GM12878 (cell line): ENCODE results near the gene GARIN5B. TPM values are rescaled to one million over a fixed set of nuclear protein-coding genes. Genes with fewer than 3 reads are reported as not detected.
A peak's percentile ranks its signal among the peaks of the same experiment; 100 is the strongest.

ENCODE experiments used
- ATAC-seq: fragments of 200-7000 bp; cut with Tn5 transposase; 3 replicates; pipeline ENCODE4 v1.9.1; 2020; ENCODE audit warnings: mild to moderate bottlenecking, moderate library complexity
- BruUV-seq: library from RNA; stranded (reverse); fragments of 400-500 nt; replicated peaks from 2 replicates; lab custom pipeline; 2021; lab: Mats Ljungman, UMichigan
- CTCF ChIA-PET: fragments of 300-600 bp; sonication (Branson Sonifier 250); formaldehyde crosslinking; extraction: SDS; loops from one replicate; lab custom pipeline; 2021; ENCODE audit warnings: inconsistent platforms; lab: Yijun Ruan, JAX
- POLR2A ChIA-PET: fragments of 350-600 bp; formaldehyde crosslinking; extraction: SDS; loops from one replicate; lab custom pipeline; 2021; ENCODE audit warnings: inconsistent platforms; lab: Charles Lee
- RAD21 ChIA-PET: fragments of 300-600 bp; sonication (Branson Sonifier 250); formaldehyde crosslinking; loops from one replicate; lab custom pipeline; 2023; ENCODE audit warnings: antibody characterized with exemption; ENCODE audit not compliant: unreplicated experiment; lab: Charles Lee
- SMC1A ChIA-PET: fragments of 300-600 bp; sonication (Branson Sonifier 250); formaldehyde crosslinking; loops from one replicate; lab custom pipeline; 2023; ENCODE audit not compliant: unreplicated experiment, uncharacterized antibody; lab: Charles Lee
- DNase-seq: peaks from one replicate; pipeline ENCODE4 v3.0.0-alpha.2; 2011; ENCODE audit warnings: low read depth, low spot score
- FAIRE-seq: peaks from 3 replicates; lab custom pipeline; 2011; peaks lifted over from hg19 to GRCh38; lab: Jason Lieb, UNC
- H2AFZ ChIP-seq: 2 replicates; pipeline ENCODE4 v1.6.0; 2011; ENCODE audit warnings: low read depth, low read length, control low read depth; ENCODE audit not compliant: control insufficient read depth
- H3K27ac ChIP-seq: 2 replicates; pipeline ENCODE4 v1.5.1; 2011; ENCODE audit warnings: control low read depth; ENCODE audit not compliant: control insufficient read depth, insufficient read depth
- H3K27me3 ChIP-seq, 2 experiments: replicated peaks in 1 of 2; 2 replicates each; pipeline versions ENCODE4 v1.6.0 to v1.6.1; 2011; ENCODE audit warnings: low read length in 1 of 2; ENCODE audit not compliant: control insufficient read depth in 2 of 2, insufficient read depth in 2 of 2
- H3K36me3 ChIP-seq, 2 experiments: 2 replicates each; pipeline ENCODE4 v1.5.1; 2011; ENCODE audit warnings: low read length in 1 of 2; ENCODE audit not compliant: control insufficient read depth in 2 of 2, insufficient read depth in 2 of 2
- H3K4me1 ChIP-seq: 2 replicates; pipeline ENCODE4 v1.6.1; 2011; ENCODE audit warnings: mild to moderate bottlenecking, low read length, moderate library complexity, mixed read lengths; ENCODE audit not compliant: control insufficient read depth, insufficient read depth
- H3K4me2 ChIP-seq: 2 replicates; pipeline ENCODE4 v1.6.0; 2011; ENCODE audit warnings: control low read depth; ENCODE audit not compliant: control insufficient read depth, insufficient read depth
- H3K4me3 ChIP-seq: fragments of 200-600 bp; sonication (generic); 2 replicates; pipeline ENCODE4 v1.5.1; 2016
- H3K79me2 ChIP-seq: 2 replicates; pipeline ENCODE4 v1.6.0; 2011; ENCODE audit warnings: low read length; ENCODE audit not compliant: control insufficient read depth, insufficient read depth
- H3K9ac ChIP-seq: 2 replicates; pipeline ENCODE4 v1.8.0; 2011; ENCODE audit warnings: low read length, control low read depth, mixed read lengths; ENCODE audit not compliant: control insufficient read depth, insufficient read depth
- H3K9me3 ChIP-seq: replicated peaks from 3 replicates; pipeline ENCODE4 v1.5.1; 2011; ENCODE audit warnings: mild to moderate bottlenecking, low read length; ENCODE audit not compliant: control insufficient read depth, insufficient read depth
- H4K20me1 ChIP-seq: 2 replicates; pipeline ENCODE4 v1.6.0; 2011; ENCODE audit not compliant: control insufficient read depth, insufficient read depth
- CREB1 ChIP-seq: IDR thresholded peaks from 2 replicates; pipeline ENCODE4 v1.6.1; 2012; ENCODE audit warnings: low read depth, mild to moderate bottlenecking, inconsistent platforms
- POLR2A ChIP-seq: IDR thresholded peaks from 2 replicates; pipeline ENCODE4 v1.6.1; 2011; ENCODE audit warnings: low read depth, mild to moderate bottlenecking, low read length
- POLR2AphosphoS5 ChIP-seq: IDR thresholded peaks from 2 replicates; pipeline ENCODE4 v1.6.1; 2011; ENCODE audit warnings: mild to moderate bottlenecking, low read length, inconsistent platforms
- TCF3 ChIP-seq: IDR thresholded peaks from 2 replicates; pipeline ENCODE4 v1.6.1; 2012; ENCODE audit warnings: low read depth, mild to moderate bottlenecking, low read length, borderline replicate concordance; ENCODE audit not compliant: insufficient read depth
- WGBS: methylation state at CpG from one replicate; pipeline ENCODE4 v1.1.6; 2016; ENCODE audit warnings: low lambda C conversion rate; ENCODE audit not compliant: insufficient replicate concordance, insufficient coverage; ENCODE audit errors: missing lambda C conversion rate; 5-methylcytosine and 5-hydroxymethylcytosine counted together
- in situ Hi-C: fragments of 300-500 bp; cut with MboI; formaldehyde crosslinking; loops from 9 replicates; pipeline ENCODE4 v1.14.3; 2018; ENCODE audit warnings: mixed read lengths
- intact Hi-C: fragments of 100-400 bp; cut with micrococcal nuclease; formaldehyde crosslinking; loops from one replicate; pipeline ENCODE4 v1.14.2; 2022; ENCODE audit not compliant: unreplicated experiment
- polyA plus RNA-seq, 11 experiments: library from polyadenylated mRNA; depleted of rRNA in 4 of 11; unstranded in 6 of 11; stranded (reverse) in 5 of 11; fragments of >200 nt; fragmentation: Nextera tagmentation in 4 of 11; fragmentation: Illumina TruSeq in 1 of 11; extraction: Ambion mirVana in 4 of 11; extraction: Trizol in 1 of 11; gene quantifications; 1 replicate in 1 of 11; 2 replicates in 10 of 11; pipeline versions ENCODE4 v1.2.1 to v1.2.3, GENCODE V29; 2011 to 2016; ENCODE audit warnings: inconsistent platforms in 2 of 11, missing spikeins in 2 of 11, low read depth in 1 of 11
- total RNA-seq, 4 experiments: library from RNA; depleted of rRNA in 3 of 4; stranded (reverse); fragments of >200 nt in 3 of 4; fragmentation: Illumina TruSeq in 1 of 4; extraction: Trizol in 1 of 4; gene quantifications; 2 replicates each; pipeline versions ENCODE4 v1.2.1 to v1.2.3, GENCODE V29; 2013 to 2021
- TF ChIP-seq, protein P1 (sequence below): fragments of 450-650 bp; IDR thresholded peaks from 2 replicates; pipeline ENCODE4 v1.6.1; 2016; ENCODE audit warnings: mild to moderate bottlenecking, moderate library complexity, borderline replicate concordance

Gene GARIN5B
- total and polyA plus RNA-seq, 10 of the 15 experiments (the other 5 are each of a cell fraction or from before 2014, with no cell fraction given) = not detected

GRCh38 chr19:55405638-55406037 lies 42.6 kb upstream of the GARIN5B start:
- peaks cover 14 to 26% of the 10 kb centered on the region in 2 experiments; a peak in 3 of 4 replicates for H3K36me3 ChIP-seq
- no TSS peak for BruUV-seq
- no peaks in the 10 kb centered on the region for H3K27me3 ChIP-seq
- 58% methylated on average over 5 of the region's 5 CpGs for WGBS
- H3K79me2 ChIP-seq = peaks cover 41% of the 10 kb centered on the region
- H4K20me1 ChIP-seq = peaks cover 3% of the 10 kb centered on the region
- intact Hi-C loops (no loop called here), in situ Hi-C loops (no loop called here)
- SMC1A ChIA-PET = interaction anchor here (1.0 kb wide), 1 partner anchor 21 kb away, joined by 3 read pairs; the partner anchor contains the start of gene TMEM238
- CTCF ChIA-PET = interaction anchor here (0.7 to 1.5 kb wide), 2 partner anchors 22 to 103 kb away, joined by 3 to 8 read pairs; no protein-coding TSS in a partner anchor
- peak overlapping the region; percentile 95 for H3K4me2 ChIP-seq
- no peak for FAIRE-seq
- RAD21 ChIA-PET = interaction anchor here (0.7 to 2.3 kb wide), 2 partner anchors 15 to 104 kb away, joined by 3 to 6 read pairs; no protein-coding TSS in a partner anchor
- H3K9me3 ChIP-seq = peaks cover 5% of the 10 kb centered on the region; the same call in 1 of the 3 replicates
- peak overlapping the region; percentile 93 for H3K4me3 ChIP-seq
- peak overlapping the region; percentile 93 for H3K9ac ChIP-seq
- peaks cover 20% of the 10 kb centered on the region for H3K4me1 ChIP-seq
- TF ChIP-seq CREB1 = no peak
- no peak for TF ChIP-seq TCF3
- TF ChIP-seq POLR2AphosphoS5 = peak; percentile 31; the same call in 1 of the 2 replicates
- no peak for ATAC-seq
- H2AFZ ChIP-seq = no peak overlapping the region
- POLR2A ChIA-PET = interaction anchor here (0.6 to 3.2 kb wide), 6 partner anchors 16 to 146 kb away, joined by 3 to 21 read pairs (median 6); partner anchors contain the start of genes KMT5C and TMEM238
- DNase-seq = no peak
- H3K27ac ChIP-seq = no peak overlapping the region

GRCh38 chr19:55402509-55402908 lies 39.4 kb upstream of the GARIN5B start:
- in situ Hi-C loops = no loop called here
- RAD21 ChIA-PET = no interaction called here
- no TSS peak for BruUV-seq
- FAIRE-seq = no peak
- peaks cover 40% of the 10 kb centered on the region for H3K79me2 ChIP-seq
- TF ChIP-seq POLR2AphosphoS5 (peak; percentile 36; the same call in 1 of the 2 replicates), POLR2A (peak; percentile 39; the same call in 1 of the 2 replicates)
- TF ChIP-seq, protein P1, sequence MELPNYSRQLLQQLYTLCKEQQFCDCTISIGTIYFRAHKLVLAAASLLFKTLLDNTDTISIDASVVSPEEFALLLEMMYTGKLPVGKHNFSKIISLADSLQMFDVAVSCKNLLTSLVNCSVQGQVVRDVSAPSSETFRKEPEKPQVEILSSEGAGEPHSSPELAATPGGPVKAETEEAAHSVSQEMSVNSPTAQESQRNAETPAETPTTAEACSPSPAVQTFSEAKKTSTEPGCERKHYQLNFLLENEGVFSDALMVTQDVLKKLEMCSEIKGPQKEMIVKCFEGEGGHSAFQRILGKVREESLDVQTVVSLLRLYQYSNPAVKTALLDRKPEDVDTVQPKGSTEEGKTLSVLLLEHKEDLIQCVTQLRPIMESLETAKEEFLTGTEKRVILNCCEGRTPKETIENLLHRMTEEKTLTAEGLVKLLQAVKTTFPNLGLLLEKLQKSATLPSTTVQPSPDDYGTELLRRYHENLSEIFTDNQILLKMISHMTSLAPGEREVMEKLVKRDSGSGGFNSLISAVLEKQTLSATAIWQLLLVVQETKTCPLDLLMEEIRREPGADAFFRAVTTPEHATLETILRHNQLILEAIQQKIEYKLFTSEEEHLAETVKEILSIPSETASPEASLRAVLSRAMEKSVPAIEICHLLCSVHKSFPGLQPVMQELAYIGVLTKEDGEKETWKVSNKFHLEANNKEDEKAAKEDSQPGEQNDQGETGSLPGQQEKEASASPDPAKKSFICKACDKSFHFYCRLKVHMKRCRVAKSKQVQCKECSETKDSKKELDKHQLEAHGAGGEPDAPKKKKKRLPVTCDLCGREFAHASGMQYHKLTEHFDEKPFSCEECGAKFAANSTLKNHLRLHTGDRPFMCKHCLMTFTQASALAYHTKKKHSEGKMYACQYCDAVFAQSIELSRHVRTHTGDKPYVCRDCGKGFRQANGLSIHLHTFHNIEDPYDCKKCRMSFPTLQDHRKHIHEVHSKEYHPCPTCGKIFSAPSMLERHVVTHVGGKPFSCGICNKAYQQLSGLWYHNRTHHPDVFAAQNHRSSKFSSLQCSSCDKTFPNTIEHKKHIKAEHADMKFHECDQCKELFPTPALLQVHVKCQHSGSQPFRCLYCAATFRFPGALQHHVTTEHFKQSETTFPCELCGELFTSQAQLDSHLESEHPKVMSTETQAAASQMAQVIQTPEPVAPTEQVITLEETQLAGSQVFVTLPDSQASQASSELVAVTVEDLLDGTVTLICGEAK = no peak
- TF ChIP-seq, all 136 proteins: peak for 2
- DNase-seq = no peak
- H3K4me1 ChIP-seq = peaks cover 22% of the 10 kb centered on the region
- ChIA-PET SMC1A (no interaction called here), POLR2A (interaction anchor here (0.7 kb wide), 1 partner anchor 13 kb away, joined by 3 read pairs; no protein-coding TSS in a partner anchor), CTCF (no interaction called here)
- peaks cover 17 to 26% of the 10 kb centered on the region in 2 experiments; a peak in 3 of 4 replicates for H3K36me3 ChIP-seq
- no peak overlapping the region for H2AFZ ChIP-seq
- peaks cover 3% of the 10 kb centered on the region for H4K20me1 ChIP-seq
- intact Hi-C loops = no loop called here
- ATAC-seq = no peak
- 100% methylated on average over 2 of the region's 2 CpGs for WGBS
- H3K9ac ChIP-seq = no peak overlapping the region
- no peaks in the 10 kb centered on the region for H3K9me3 ChIP-seq
- H3K27ac ChIP-seq = no peak overlapping the region
- H3K4me3 ChIP-seq = no peak overlapping the region
- no peak overlapping the region for H3K4me2 ChIP-seq
- H3K27me3 ChIP-seq = no peaks in the 10 kb centered on the region
